Hepatic stellate cell (primary cell): Measurements from ENCODE around the gene IL18R1.

ENCODE experiments used
- DNase-seq: peaks from one replicate; pipeline ENCODE4 v3.0.0; 2011; ENCODE audit warnings: low spot score

The IL18R1 gene

GRCh38 chr2:102433973-102434654 is 78.5 kb downstream of the IL18R1 start:
- DNase-seq = no peak

DNA sequence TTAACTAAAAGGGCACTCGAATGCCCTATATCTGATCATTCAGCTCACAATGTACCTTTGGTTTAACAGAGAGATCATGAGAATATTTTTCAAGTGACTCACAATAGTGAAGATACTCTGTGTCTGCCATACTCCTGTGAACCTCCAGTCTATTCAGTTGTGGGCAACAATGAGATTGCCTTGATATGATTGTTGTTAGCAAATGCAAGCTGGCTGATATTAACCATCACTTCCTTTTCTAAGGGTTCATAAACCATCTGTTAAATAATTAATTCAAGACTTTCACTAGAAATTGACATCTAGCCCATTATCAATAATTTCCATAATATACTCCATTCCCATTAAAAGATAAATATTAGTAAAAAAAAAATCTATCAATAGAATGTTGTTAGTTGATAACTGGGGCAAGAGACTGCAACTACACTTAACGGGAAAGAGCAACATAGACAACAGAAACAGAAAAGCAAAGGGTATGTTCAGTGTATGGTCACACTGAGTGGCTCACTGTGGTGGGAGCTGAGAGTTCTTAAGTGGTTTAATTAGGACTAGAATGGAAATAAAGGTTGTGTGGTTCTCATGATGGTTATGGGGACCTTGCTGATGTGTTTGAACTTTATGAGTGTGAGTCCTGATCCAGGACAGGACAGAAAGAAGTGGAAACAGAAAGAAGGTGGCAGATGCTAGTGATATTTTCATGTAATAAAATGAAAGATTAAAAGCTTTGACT is 79.2 kb downstream of the IL18R1 start:
- DNase-seq = no peak

DNA sequence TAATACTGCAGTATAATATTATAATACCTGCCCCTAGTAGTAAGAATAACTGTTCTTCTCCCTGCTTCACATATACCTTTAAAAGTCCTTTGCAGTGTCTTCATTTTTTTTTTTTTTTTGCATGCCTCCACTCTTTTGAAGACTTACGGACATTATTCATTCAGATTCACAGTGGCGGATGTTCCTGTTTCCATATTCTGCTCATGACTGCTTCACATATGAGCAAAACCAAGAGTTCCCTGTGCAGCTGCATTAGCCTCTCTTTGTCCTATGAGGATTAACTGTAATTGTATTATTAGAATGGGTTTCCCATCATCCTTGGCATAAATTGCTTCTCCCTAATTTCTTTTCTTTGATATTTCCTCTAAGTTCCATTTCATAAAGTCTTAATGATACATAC is 80.1 kb downstream of the IL18R1 start:
- DNase-seq = no peak

- DNase-seq = no peak
These were observed 80.7 kb downstream of the IL18R1 start for GRCh38 chr2:102436323-102436722.

- DNase-seq = no peak
These were observed 81.5 kb downstream of the IL18R1 start for GRCh38 chr2:102437122-102437521.

GRCh38 chr2:102438111-102438510 is 82.5 kb downstream of the IL18R1 start:
- DNase-seq = no peak

- no peak for DNase-seq
These were observed 83.0 kb downstream of the IL18R1 start for GRCh38 chr2:102438578-102438977.

- no peak for DNase-seq
These were observed 83.6 kb downstream of the IL18R1 start for GRCh38 chr2:102439065-102439695.

DNA sequence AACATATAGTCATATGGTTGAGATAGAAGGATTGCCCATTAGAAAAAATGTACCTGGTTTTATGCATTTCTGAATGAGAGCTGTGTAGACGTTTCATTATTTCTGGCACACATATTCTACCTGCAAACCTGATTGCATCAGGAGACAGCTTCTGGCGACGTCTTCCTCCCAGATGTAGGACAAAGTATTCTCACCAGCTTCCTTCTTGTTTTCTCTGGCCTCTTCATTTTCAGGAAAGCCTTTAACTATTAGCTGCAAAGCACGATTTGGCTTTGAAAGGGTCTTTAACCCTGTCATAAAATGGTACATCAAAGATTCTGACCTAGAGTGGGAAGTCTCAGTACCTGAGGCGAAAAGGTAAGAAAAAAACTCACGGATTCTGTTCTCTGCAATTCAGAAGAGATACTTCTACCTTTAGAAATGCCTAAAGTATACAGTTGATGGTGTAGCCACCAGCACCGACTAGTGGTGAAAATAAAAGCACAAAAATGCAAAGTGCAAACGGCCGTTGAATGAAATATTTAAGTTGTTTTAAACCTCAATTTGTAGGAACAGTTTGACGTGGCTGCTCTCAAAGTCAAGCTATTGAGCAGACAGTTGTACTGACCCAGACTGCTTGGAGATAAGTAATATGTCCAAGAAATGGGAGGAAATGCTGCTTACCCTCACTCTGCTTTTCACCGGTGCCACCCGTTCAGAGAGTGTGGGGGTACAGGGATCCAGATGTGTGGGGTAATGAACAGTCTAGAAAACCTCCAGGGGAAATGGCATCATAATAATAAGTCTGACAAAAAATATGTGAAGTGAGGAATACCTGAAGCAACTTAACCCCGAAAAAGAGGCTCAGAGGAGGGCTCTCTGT is 87.6 kb downstream of the IL18R1 start:
- DNase-seq = no peak

DNA sequence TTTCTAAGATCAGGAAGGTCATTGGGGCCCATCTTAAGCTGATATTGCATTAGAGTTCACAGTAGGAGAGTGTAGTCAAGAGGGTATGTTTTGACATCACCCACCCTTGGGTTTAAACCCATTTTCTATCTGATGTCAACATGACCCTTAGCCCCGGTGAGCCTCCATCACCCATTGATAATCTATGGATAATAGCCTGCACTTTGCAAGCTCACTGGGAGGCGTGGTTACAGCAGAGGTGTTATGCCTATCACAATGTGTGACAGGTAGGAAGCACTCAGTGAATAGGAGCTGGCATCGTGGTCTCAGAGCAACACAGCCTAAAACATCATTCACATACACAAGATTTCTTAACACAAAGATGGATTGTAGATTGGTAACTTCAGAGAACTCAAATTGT is 88.6 kb downstream of the IL18R1 start:
- DNase-seq = no peak

DNA sequence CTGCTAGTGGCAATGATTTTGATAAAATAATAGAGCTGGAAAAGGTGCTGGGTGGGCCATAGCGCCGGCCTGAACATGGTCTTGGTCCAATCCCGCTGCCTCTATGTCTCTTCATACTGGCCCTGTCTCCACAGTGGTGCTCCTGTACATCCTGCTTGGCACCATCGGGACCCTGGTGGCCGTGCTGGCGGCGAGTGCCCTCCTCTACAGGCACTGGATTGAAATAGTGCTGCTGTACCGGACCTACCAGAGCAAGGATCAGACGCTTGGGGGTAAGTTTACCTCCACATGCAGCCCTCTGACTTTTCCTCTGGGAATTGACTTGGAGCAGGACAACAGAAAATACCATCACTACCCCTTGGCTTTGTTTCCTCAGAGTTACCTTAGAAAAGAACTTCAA is 91.3 kb downstream of the IL18R1 start:
- DNase-seq = no peak
